IMR-90 (cell line): ENCODE measurements around the gene ACVR1B. TPM values are rescaled to one million over a fixed set of nuclear protein-coding genes. Genes with fewer than 3 reads are reported as not detected.

ENCODE experiments used
- ATAC-seq: fragments of 200-7000 bp; cut with Tn5 transposase; 2 replicates; pipeline ENCODE4 v1.9.1; 2020; ENCODE audit warnings: low read depth, mild to moderate bottlenecking, moderate library complexity
- BruUV-seq: library from RNA; stranded (reverse); fragments of 400-500 nt; replicated peaks from 2 replicates; lab custom pipeline; 2021; lab: Mats Ljungman, UMichigan
- CTCF ChIA-PET: fragments of 300-600 bp; formaldehyde crosslinking; extraction: SDS; loops from one replicate; lab custom pipeline; 2021; ENCODE audit warnings: antibody characterized with exemption; lab: Yijun Ruan, JAX
- POLR2A ChIA-PET: fragments of 300-600 bp; sonication (Branson Sonifier 250); formaldehyde crosslinking; loops from one replicate; lab custom pipeline; 2022; ENCODE audit warnings: antibody characterized with exemption; ENCODE audit not compliant: unreplicated experiment; lab: Charles Lee
- DNase-seq: peaks from one replicate; pipeline ENCODE4 v3.0.0; 2013
- H2AFZ ChIP-seq: replicated peaks from 2 replicates; pipeline ENCODE3; 2013; ENCODE audit warnings: low read length, mild to moderate bottlenecking; ENCODE audit not compliant: poor library complexity
- H2AK5ac ChIP-seq: 2 replicates; pipeline ENCODE4 v1.6.1; 2013; ENCODE audit warnings: low read depth, low read length, inconsistent platforms
- H2AK9ac ChIP-seq: replicated peaks from 2 replicates; pipeline ENCODE3; 2013; ENCODE audit warnings: mild to moderate bottlenecking, low read depth, low read length, moderate library complexity; ENCODE audit not compliant: poor library complexity
- H2BK120ac ChIP-seq: 2 replicates; pipeline ENCODE4 v1.6.1; 2013; ENCODE audit warnings: low read depth, low read length, inconsistent platforms
- H2BK15ac ChIP-seq: 3 replicates; pipeline ENCODE4 v1.6.1; 2013; ENCODE audit warnings: low read depth, low read length, inconsistent platforms
- H2BK20ac ChIP-seq: 2 replicates; pipeline ENCODE4 v1.6.1; 2013; ENCODE audit warnings: low read depth, mild to moderate bottlenecking, inconsistent platforms, low read length, moderate library complexity
- H2BK5ac ChIP-seq: 2 replicates; pipeline ENCODE4 v1.6.1; 2013; ENCODE audit warnings: mild to moderate bottlenecking, low read depth, low read length, inconsistent platforms; ENCODE audit not compliant: poor library complexity, severe bottlenecking
- H3K14ac ChIP-seq: replicated peaks from 2 replicates; pipeline ENCODE4 v1.6.1; 2013; ENCODE audit warnings: low read depth, low read length, inconsistent platforms
- H3K18ac ChIP-seq: 2 replicates; pipeline ENCODE4 v1.6.1; 2013; ENCODE audit warnings: low read depth, low read length, control low read depth
- H3K23ac ChIP-seq: 2 replicates; pipeline ENCODE4 v1.6.1; 2013; ENCODE audit warnings: low read depth, low read length, inconsistent platforms
- H3K27ac ChIP-seq: 2 replicates; pipeline ENCODE4 v1.5.1; 2013; ENCODE audit warnings: mild to moderate bottlenecking, control low read depth, low read length; ENCODE audit not compliant: insufficient read depth
- H3K27me3 ChIP-seq: 2 replicates; pipeline ENCODE4 v1.6.1; 2013; ENCODE audit warnings: low read length; ENCODE audit not compliant: control insufficient read depth, insufficient read depth
- H3K36me3 ChIP-seq: 2 replicates; pipeline ENCODE4 v1.6.1; 2013; ENCODE audit warnings: low read length, mixed read lengths; ENCODE audit not compliant: control insufficient read depth, insufficient read depth
- H3K4ac ChIP-seq: 2 replicates; pipeline ENCODE4 v1.6.1; 2013; ENCODE audit warnings: low read depth, low read length, inconsistent platforms
- H3K4me1 ChIP-seq: 2 replicates; pipeline ENCODE4 v1.6.1; 2013; ENCODE audit warnings: low read length, mixed read lengths; ENCODE audit not compliant: control insufficient read depth, insufficient read depth
- H3K4me2 ChIP-seq: 2 replicates; pipeline ENCODE4 v1.6.1; 2013; ENCODE audit warnings: low read depth, mild to moderate bottlenecking, control low read depth, low read length, moderate library complexity
- H3K4me3 ChIP-seq: 2 replicates; pipeline ENCODE4 v1.5.1; 2013; ENCODE audit warnings: low read depth, mild to moderate bottlenecking, control low read depth, low read length, moderate library complexity; ENCODE audit not compliant: insufficient read depth
- H3K56ac ChIP-seq: 2 replicates; pipeline ENCODE4 v1.6.1; 2013; ENCODE audit warnings: low read length, inconsistent platforms; ENCODE audit not compliant: insufficient read depth; ENCODE audit errors: extremely low read depth
- H3K79me1 ChIP-seq, 2 experiments: 2 replicates each; pipeline ENCODE4 v1.6.1; 2013; ENCODE audit warnings: low read length in 2 of 2, inconsistent platforms in 1 of 2, low read depth in 1 of 2
- H3K9ac ChIP-seq: 2 replicates; pipeline ENCODE4 v1.6.1; 2013; ENCODE audit warnings: low read depth, low read length, control low read depth
- H3K9me1 ChIP-seq: 2 replicates; pipeline ENCODE4 v1.6.1; 2013; ENCODE audit warnings: low read length, inconsistent platforms; ENCODE audit not compliant: insufficient read depth
- H3K9me3 ChIP-seq: 2 replicates; pipeline ENCODE4 v1.6.1; 2013; ENCODE audit warnings: low read length; ENCODE audit not compliant: control insufficient read depth, insufficient read depth
- H4K20me1 ChIP-seq: 2 replicates; pipeline ENCODE4 v1.6.1; 2013; ENCODE audit warnings: low read length, inconsistent platforms; ENCODE audit not compliant: insufficient read depth
- H4K5ac ChIP-seq: 2 replicates; pipeline ENCODE4 v1.6.1; 2013; ENCODE audit warnings: mild to moderate bottlenecking, low read depth, low read length, control low read depth
- H4K8ac ChIP-seq, 2 experiments: 2 replicates each; pipeline ENCODE4 v1.6.1; 2013; ENCODE audit warnings: low read depth in 2 of 2, low read length in 2 of 2, control low read depth in 1 of 2, inconsistent platforms in 1 of 2
- H4K91ac ChIP-seq: 2 replicates; pipeline ENCODE4 v1.6.1; 2013; ENCODE audit warnings: low read depth, low read length, inconsistent platforms; ENCODE audit not compliant: insufficient read depth
- BHLHE40 ChIP-seq: fragments of 150-350 bp; IDR thresholded peaks from 2 replicates; pipeline ENCODE4 v1.6.1; 2016; ENCODE audit warnings: mild to moderate bottlenecking, low read depth, low read length
- CEBPB ChIP-seq: IDR thresholded peaks from 2 replicates; pipeline ENCODE4 v1.6.1; 2012; ENCODE audit warnings: low read depth, low read length, improper control_type of control experiment
- CHD1 ChIP-seq: IDR thresholded peaks from 2 replicates; pipeline ENCODE4 v1.6.1; 2012; ENCODE audit warnings: low read depth, low read length, improper control_type of control experiment
- ELK1 ChIP-seq: fragments of 150-350 bp; IDR thresholded peaks from 2 replicates; pipeline ENCODE4 v1.6.1; 2016; ENCODE audit warnings: low read depth, mild to moderate bottlenecking, low read length, moderate library complexity, borderline replicate concordance
- FOS ChIP-seq: fragments of 150-350 bp; IDR thresholded peaks from 2 replicates; pipeline ENCODE4 v1.6.1; 2016; ENCODE audit warnings: low read depth, low read length
- MAFK ChIP-seq: IDR thresholded peaks from 2 replicates; pipeline ENCODE4 v1.6.1; 2012; ENCODE audit warnings: low read depth, low read length, improper control_type of control experiment
- MAZ ChIP-seq: IDR thresholded peaks from 2 replicates; pipeline ENCODE4 v1.6.1; 2012; ENCODE audit warnings: low read depth, mild to moderate bottlenecking, low read length, improper control_type of control experiment, moderate library complexity, borderline replicate concordance
- MXI1 ChIP-seq: IDR thresholded peaks from 2 replicates; pipeline ENCODE4 v1.6.1; 2012; ENCODE audit warnings: low read depth, mild to moderate bottlenecking, low read length, moderate library complexity, borderline replicate concordance
- POLR2A ChIP-seq: IDR thresholded peaks from 2 replicates; pipeline ENCODE4 v1.6.1; 2012; ENCODE audit warnings: mild to moderate bottlenecking, low read depth, low read length
- RAD21 ChIP-seq: IDR thresholded peaks from 2 replicates; pipeline ENCODE4 v1.6.1; 2012; ENCODE audit warnings: low read length, improper control_type of control experiment
- RCOR1 ChIP-seq: IDR thresholded peaks from 2 replicates; pipeline ENCODE4 v1.6.1; 2012; ENCODE audit warnings: mild to moderate bottlenecking, low read length, improper control_type of control experiment; ENCODE audit not compliant: insufficient replicate concordance
- RFX5 ChIP-seq: IDR thresholded peaks from 2 replicates; pipeline ENCODE4 v1.8.0; 2012; ENCODE audit warnings: low read depth, mild to moderate bottlenecking, low read length, moderate library complexity
- USF2 ChIP-seq: fragments of 150-350 bp; IDR thresholded peaks from 2 replicates; pipeline ENCODE4 v1.6.1; 2017; ENCODE audit warnings: mild to moderate bottlenecking, antibody characterized with exemption, low read length, low read depth
- WGBS, 2 experiments: methylation state at CpG; one replicate each; pipeline versions ENCODE4 v1.1.5 to v1.1.7; 2013; ENCODE audit warnings: missing lambda C conversion rate in 2 of 2; ENCODE audit not compliant: insufficient read length in 1 of 2; ENCODE audit errors: extremely low coverage in 2 of 2; 5-methylcytosine and 5-hydroxymethylcytosine counted together
- dilution Hi-C: fragments of 300-500 bp; cut with HindIII; formaldehyde crosslinking; loops from one replicate; pipeline ENCODE4 v1.14.3; 2018; ENCODE audit warnings: low sequenced_read_pairs; ENCODE audit not compliant: unreplicated experiment
- in situ Hi-C: fragments of 300-500 bp; cut with MboI; formaldehyde crosslinking; loops from 3 replicates; pipeline ENCODE4 v1.14.3; 2019; ENCODE audit warnings: low sequenced_read_pairs, inconsistent platforms, mixed read lengths
- intact Hi-C: fragments of 100-400 bp; cut with micrococcal nuclease; formaldehyde crosslinking; loops from 2 replicates; pipeline ENCODE4 v1.10.0; 2022
- polyA plus RNA-seq, 3 experiments: library from polyadenylated mRNA; depleted of rRNA; stranded (reverse); fragments of >200 nt; gene quantifications; 2 replicates each; pipeline ENCODE4 v1.2.3, GENCODE V29; 2012; ENCODE audit warnings: low replicate concordance in 1 of 3
- total RNA-seq: library from RNA; depleted of rRNA; stranded (reverse); fragments of >200 nt; gene quantifications from 2 replicates; pipeline ENCODE4 v1.2.3, GENCODE V29; 2012

Gene ACVR1B
- total and polyA plus RNA-seq, 2 of the 4 experiments (the other 2 are of a cell fraction): 5.7 to 13.6 TPM

- intact Hi-C loops: no loop called here
Observed at GRCh38 chr12:51947246-51947996, 4.1 kb upstream of the ACVR1B start.

More at GRCh38 chr12:51947246-51947996, 4.1 kb upstream of the ACVR1B start:
- Histone ChIP-seq H3K14ac (no peak overlapping the region), H3K79me1 (peaks cover 6 to 7% of the 10 kb centered on the region in 2 experiments; a peak in 3 of 4 replicates), H3K4me1 (no peaks in the 10 kb centered on the region), H3K56ac (no peak overlapping the region), H3K23ac (no peak overlapping the region), H4K5ac (no peak overlapping the region), H3K27me3 (peaks cover 23% of the 10 kb centered on the region), H2BK5ac (no peak overlapping the region), H4K8ac (no peak overlapping the region), H3K18ac (no peak overlapping the region), H3K27ac (no peak overlapping the region), H4K91ac (no peak overlapping the region), H3K9me1 (no peaks in the 10 kb centered on the region), H3K9ac (no peak overlapping the region), H2BK120ac (no peak overlapping the region), H4K20me1 (no peaks in the 10 kb centered on the region), H2BK15ac (no peak overlapping the region), H3K4ac (no peak overlapping the region), H2BK20ac (no peak overlapping the region), H2AK9ac (no peak overlapping the region), H3K9me3 (peaks cover 10% of the 10 kb centered on the region), H3K4me3 (no peak overlapping the region), H2AFZ (no peak overlapping the region), H3K36me3 (no peaks in the 10 kb centered on the region), H2AK5ac (no peak overlapping the region), H3K4me2 (no peak overlapping the region)
- no TSS peak for BruUV-seq
- in situ Hi-C loops (no loop called here), dilution Hi-C loops (no loop called here)
- ATAC-seq (no peak), DNase-seq (no peak)
- 84% methylated on average over 6 of the region's 8 CpGs; no CpG with 5 or more reads in 1 of the 2 experiments for WGBS, 2 experiments
- ChIA-PET CTCF (no interaction called here), POLR2A (no interaction called here)
- TF ChIP-seq CEBPB: no peak
- no peak for TF ChIP-seq MAFK
- TF ChIP-seq BHLHE40: no peak
- no peak for TF ChIP-seq RAD21
- TF ChIP-seq RFX5: no peak
- TF ChIP-seq POLR2A: no peak
- no peak for TF ChIP-seq MAZ
- no peak for TF ChIP-seq FOS
- TF ChIP-seq CHD1: no peak
- TF ChIP-seq ELK1: no peak
- TF ChIP-seq MXI1: no peak
- no peak for TF ChIP-seq USF2
- no peak for TF ChIP-seq RCOR1
